MCF 10A (cell line): Measurements from ENCODE around the gene OSBP2. TPM values are rescaled to one million over a fixed set of nuclear protein-coding genes. Genes with fewer than 3 reads are reported as not detected.

Experiments used
- BruUV-seq: library from RNA; stranded (reverse); fragments of 400-500 nt; replicated peaks from 2 replicates; lab custom pipeline; 2021; lab: Mats Ljungman, UMichigan
- CTCF ChIA-PET: fragments of 300-600 bp; sonication (Branson Sonifier 250); formaldehyde crosslinking; extraction: SDS; loops from one replicate; lab custom pipeline; 2021; ENCODE audit warnings: antibody characterized with exemption, inconsistent platforms; lab: Yijun Ruan, JAX
- POLR2A ChIA-PET: fragments of 300-600, 350-650 bp; sonication (Branson Sonifier 250); formaldehyde crosslinking; extraction: SDS; loops from one replicate; lab custom pipeline; 2020; ENCODE audit warnings: antibody characterized with exemption, inconsistent platforms; lab: Yijun Ruan, JAX
- DNase-seq: peaks from one replicate; pipeline ENCODE4 v3.0.0-alpha.2; 2018; ENCODE audit not compliant: unreplicated experiment
- H3K27ac Mint-ChIP-seq: one replicate; pipeline ENCODE4 v1.8.0; 2022; ENCODE audit warnings: mild to moderate bottlenecking, low read depth, mixed read lengths; ENCODE audit not compliant: unreplicated experiment
- H3K27me3 Mint-ChIP-seq: one replicate; pipeline ENCODE4 v1.8.0; 2022; ENCODE audit warnings: mixed read lengths; ENCODE audit not compliant: insufficient read depth, unreplicated experiment
- H3K36me3 Mint-ChIP-seq: one replicate; pipeline ENCODE4 v1.8.0; 2022; ENCODE audit warnings: mild to moderate bottlenecking, moderate library complexity, mixed read lengths; ENCODE audit not compliant: insufficient read depth, unreplicated experiment
- H3K4me1 Mint-ChIP-seq: one replicate; pipeline ENCODE4 v1.8.0; 2022; ENCODE audit warnings: mixed read lengths; ENCODE audit not compliant: insufficient read depth, unreplicated experiment
- H3K4me3 Mint-ChIP-seq: one replicate; pipeline ENCODE4 v1.8.0; 2022; ENCODE audit warnings: mild to moderate bottlenecking, moderate library complexity, mixed read lengths; ENCODE audit not compliant: unreplicated experiment
- H3K9me3 Mint-ChIP-seq: one replicate; pipeline ENCODE4 v1.8.0; 2022; ENCODE audit warnings: mixed read lengths; ENCODE audit not compliant: unreplicated experiment
- intact Hi-C: fragments of 100-400 bp; cut with micrococcal nuclease; formaldehyde crosslinking; loops from 2 replicates; pipeline ENCODE4 v1.14.1; 2022
- total RNA-seq: library from RNA; stranded (reverse); gene quantifications from 2 replicates; pipeline ENCODE4 v1.2.3, GENCODE V29; 2022
- TF ChIP-seq, protein P1 (sequence below): fragments of 200-600 bp; IDR thresholded peaks from one replicate; pipeline ENCODE4 v1.8.0; 2022; ENCODE audit warnings: antibody characterized with exemption, mild to moderate bottlenecking; ENCODE audit not compliant: unreplicated experiment

The OSBP2 gene
- total RNA-seq, 1 experiment from 2014 or later = 276 TPM

DNA sequence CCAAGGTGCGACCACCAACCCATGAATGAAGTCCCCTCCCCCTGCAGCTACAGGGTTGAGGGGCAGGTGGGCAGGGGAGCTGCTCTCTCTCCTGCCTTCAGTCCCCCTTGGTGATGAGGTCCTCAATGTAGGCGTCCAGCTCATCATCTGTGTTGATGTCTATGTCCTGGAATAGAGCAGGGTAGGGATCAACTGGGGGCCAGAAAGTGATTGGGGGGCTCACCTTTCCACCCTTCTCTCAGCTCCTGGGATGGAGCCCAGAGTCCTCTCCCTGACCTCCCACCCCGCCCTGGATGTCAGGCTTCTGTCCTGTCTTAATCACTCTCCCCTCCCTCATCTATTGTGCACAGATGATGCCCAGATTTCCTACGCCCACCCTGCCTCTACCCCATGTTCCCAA, 232.0 kb downstream of the OSBP2 start:
- no peaks in the 10 kb centered on the region for H3K4me1 Mint-ChIP-seq
- BruUV-seq = no TSS peak

DNA sequence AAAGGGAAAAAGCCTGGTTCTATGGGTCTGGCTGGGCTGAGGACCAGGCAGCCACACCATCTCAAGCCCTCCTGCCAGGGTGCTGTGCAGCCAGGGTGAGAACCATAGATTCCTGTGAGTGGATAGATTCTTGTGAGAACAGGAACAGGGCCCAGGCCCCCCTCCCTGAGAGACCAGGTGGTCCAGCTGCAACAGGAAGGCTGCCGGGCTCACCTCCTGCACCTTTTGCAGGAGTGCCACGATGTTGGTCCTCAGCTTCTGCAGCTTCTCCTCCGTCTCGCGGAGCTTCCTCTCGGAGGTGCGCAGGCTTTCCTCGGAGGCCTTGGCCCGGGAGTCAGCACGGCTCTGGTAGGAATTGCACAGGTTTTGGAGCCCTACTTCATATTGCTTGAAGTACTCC, 233.1 kb downstream of the OSBP2 start:
- Mint-ChIP-seq H3K27me3 (no peaks in the 10 kb centered on the region), H3K27ac (no peak overlapping the region), H3K36me3 (peaks cover 76% of the 10 kb centered on the region), H3K4me1 (no peaks in the 10 kb centered on the region), H3K4me3 (no peak overlapping the region), H3K9me3 (no peaks in the 10 kb centered on the region)
- BruUV-seq = no TSS peak
- TF ChIP-seq, protein P1, sequence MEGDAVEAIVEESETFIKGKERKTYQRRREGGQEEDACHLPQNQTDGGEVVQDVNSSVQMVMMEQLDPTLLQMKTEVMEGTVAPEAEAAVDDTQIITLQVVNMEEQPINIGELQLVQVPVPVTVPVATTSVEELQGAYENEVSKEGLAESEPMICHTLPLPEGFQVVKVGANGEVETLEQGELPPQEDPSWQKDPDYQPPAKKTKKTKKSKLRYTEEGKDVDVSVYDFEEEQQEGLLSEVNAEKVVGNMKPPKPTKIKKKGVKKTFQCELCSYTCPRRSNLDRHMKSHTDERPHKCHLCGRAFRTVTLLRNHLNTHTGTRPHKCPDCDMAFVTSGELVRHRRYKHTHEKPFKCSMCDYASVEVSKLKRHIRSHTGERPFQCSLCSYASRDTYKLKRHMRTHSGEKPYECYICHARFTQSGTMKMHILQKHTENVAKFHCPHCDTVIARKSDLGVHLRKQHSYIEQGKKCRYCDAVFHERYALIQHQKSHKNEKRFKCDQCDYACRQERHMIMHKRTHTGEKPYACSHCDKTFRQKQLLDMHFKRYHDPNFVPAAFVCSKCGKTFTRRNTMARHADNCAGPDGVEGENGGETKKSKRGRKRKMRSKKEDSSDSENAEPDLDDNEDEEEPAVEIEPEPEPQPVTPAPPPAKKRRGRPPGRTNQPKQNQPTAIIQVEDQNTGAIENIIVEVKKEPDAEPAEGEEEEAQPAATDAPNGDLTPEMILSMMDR = no peak
- ChIA-PET POLR2A (no interaction called here), CTCF (interaction anchor here (0.7 kb wide), 1 partner anchor 167 kb away, joined by 6 read pairs; no protein-coding TSS in a partner anchor)
- intact Hi-C loops = no loop called here
- DNase-seq = no peak

More for the DNA sequence above, 232.0 kb downstream of the OSBP2 start:
- no peak overlapping the region for H3K27ac Mint-ChIP-seq
- POLR2A ChIA-PET = no interaction called here
- no peaks in the 10 kb centered on the region for H3K27me3 Mint-ChIP-seq
- no peak for DNase-seq
- intact Hi-C loops = no loop called here
- no peak overlapping the region for H3K4me3 Mint-ChIP-seq
- H3K36me3 Mint-ChIP-seq = peaks cover 65% of the 10 kb centered on the region
- no peaks in the 10 kb centered on the region for H3K9me3 Mint-ChIP-seq
- CTCF ChIA-PET = interaction anchor here (0.6 to 1.3 kb wide), 2 partner anchors 18 to 163 kb away, joined by 3 to 7 read pairs; no protein-coding TSS in a partner anchor
- TF ChIP-seq, protein P1 = no peak

- Mint-ChIP-seq H3K9me3 (no peaks in the 10 kb centered on the region), H3K4me3 (no peak overlapping the region), H3K4me1 (no peaks in the 10 kb centered on the region), H3K36me3 (peaks cover 82% of the 10 kb centered on the region), H3K27me3 (no peaks in the 10 kb centered on the region), H3K27ac (no peak overlapping the region)
- TF ChIP-seq, protein P1 = no peak
- CTCF ChIA-PET = interaction anchor here (0.7 kb wide), 1 partner anchor 158 kb away, joined by 5 read pairs; no protein-coding TSS in a partner anchor
- no peak for DNase-seq
- intact Hi-C loops = no loop called here
- BruUV-seq = no TSS peak
- POLR2A ChIA-PET = no interaction called here
These were observed 233.7 kb downstream of the OSBP2 start for GRCh38 chr22:30928401-30928800.

- BruUV-seq = no TSS peak
- POLR2A ChIA-PET = interaction anchor here (1.5 kb wide), 1 partner anchor 10 kb away, joined by 4 read pairs; no protein-coding TSS in a partner anchor
These were observed 235.6 kb downstream of the OSBP2 start for GRCh38 chr22:30930228-30930627.

More at GRCh38 chr22:30930228-30930627, 235.6 kb downstream of the OSBP2 start:
- intact Hi-C loops = no loop called here
- TF ChIP-seq, protein P1 = no peak
- Mint-ChIP-seq H3K27ac (no peak overlapping the region), H3K27me3 (no peaks in the 10 kb centered on the region), H3K9me3 (no peaks in the 10 kb centered on the region), H3K36me3 (peaks cover 95% of the 10 kb centered on the region), H3K4me3 (no peak overlapping the region), H3K4me1 (no peaks in the 10 kb centered on the region)
- CTCF ChIA-PET = interaction anchor here (1.1 to 1.5 kb wide), 3 partner anchors 10 to 295 kb away, joined by 3 to 5 read pairs (median 3); no protein-coding TSS in a partner anchor
- DNase-seq = no peak
